Mesenchymal stem cell (in vitro differentiated cells and primary cell): ENCODE results near the gene CARD10.

Experiments
- DNase-seq: peaks from one replicate; pipeline ENCODE4 v3.0.0-alpha.2; 2013
- H2AFZ ChIP-seq: one replicate; pipeline ENCODE4 v1.6.1; 2013; ENCODE audit warnings: low read depth, mild to moderate bottlenecking, control low read depth, inconsistent platforms, low read length, moderate library complexity
- H2AK5ac ChIP-seq: 2 replicates; pipeline ENCODE4 v1.6.1; 2013; ENCODE audit warnings: low read length, moderate library complexity, mild to moderate bottlenecking, inconsistent platforms; ENCODE audit not compliant: severe bottlenecking
- H2BK120ac ChIP-seq: one replicate; pipeline ENCODE4 v1.6.1; 2013; ENCODE audit warnings: low read depth, mild to moderate bottlenecking, inconsistent platforms, low read length, moderate library complexity
- H2BK12ac ChIP-seq, 2 experiments: one replicate each; pipeline ENCODE4 v1.6.1; 2013; ENCODE audit warnings: inconsistent platforms in 2 of 2, low read length in 2 of 2, mild to moderate bottlenecking in 2 of 2, moderate library complexity in 2 of 2, control low read depth in 1 of 2
- H2BK15ac ChIP-seq: one replicate; pipeline ENCODE4 v1.6.1; 2013; ENCODE audit warnings: mild to moderate bottlenecking, low read depth, inconsistent platforms; ENCODE audit not compliant: poor library complexity, severe bottlenecking
- H2BK5ac ChIP-seq: 2 replicates; pipeline ENCODE4 v1.6.1; 2013; ENCODE audit warnings: low read depth, mild to moderate bottlenecking, low read length, control low read depth, inconsistent platforms; ENCODE audit not compliant: poor library complexity, severe bottlenecking
- H3K14ac ChIP-seq, 2 experiments: one replicate each; pipeline ENCODE4 v1.6.1; 2013; ENCODE audit warnings: inconsistent platforms in 2 of 2, low read length in 2 of 2, control low read depth in 1 of 2, mild to moderate bottlenecking in 1 of 2, moderate library complexity in 1 of 2
- H3K18ac ChIP-seq, 2 experiments: one replicate each; pipeline ENCODE4 v1.6.1; 2013; ENCODE audit warnings: inconsistent platforms in 2 of 2, low read length in 2 of 2, control low read depth in 1 of 2, low read depth in 1 of 2, mild to moderate bottlenecking in 1 of 2
- H3K23ac ChIP-seq, 2 experiments: one replicate each; pipeline ENCODE4 v1.6.1; 2013; ENCODE audit warnings: inconsistent platforms in 2 of 2, low read length in 2 of 2, mild to moderate bottlenecking in 2 of 2, moderate library complexity in 2 of 2, control low read depth in 1 of 2
- H3K27ac ChIP-seq: 2 replicates; pipeline ENCODE4 v1.5.1; 2013; ENCODE audit warnings: mild to moderate bottlenecking, moderate library complexity, low read length, control low read depth, inconsistent platforms; ENCODE audit not compliant: poor library complexity, severe bottlenecking
- H3K27me3 ChIP-seq, 2 experiments: 2 replicates each; pipeline versions ENCODE4 v1.6.1 to v1.7.0; 2013; ENCODE audit warnings: low read length in 2 of 2, mild to moderate bottlenecking in 2 of 2, moderate library complexity in 2 of 2, control low read depth in 1 of 2, inconsistent platforms in 1 of 2; ENCODE audit not compliant: control insufficient read depth in 1 of 2, insufficient read depth in 1 of 2
- H3K36me3 ChIP-seq, 2 experiments: 2 replicates each; pipeline versions ENCODE4 v1.6.1 to v1.7.0; 2013; ENCODE audit warnings: low read length in 2 of 2, control low read depth in 1 of 2, inconsistent platforms in 1 of 2, low read depth in 1 of 2, mild to moderate bottlenecking in 1 of 2; ENCODE audit not compliant: insufficient read depth in 2 of 2, control insufficient read depth in 1 of 2
- H3K4ac ChIP-seq, 2 experiments: one replicate each; pipeline ENCODE4 v1.6.1; 2013; ENCODE audit warnings: inconsistent platforms in 2 of 2, low read length in 2 of 2, mild to moderate bottlenecking in 2 of 2, moderate library complexity in 2 of 2, control low read depth in 1 of 2, low read depth in 1 of 2
- H3K4me1 ChIP-seq: 2 replicates; pipeline ENCODE4 v1.6.1; 2013; ENCODE audit warnings: low read depth, low read length, control low read depth; ENCODE audit not compliant: control insufficient read depth, insufficient read depth
- H3K4me2 ChIP-seq: 2 replicates; pipeline ENCODE4 v1.6.1; 2013; ENCODE audit warnings: low read length, mild to moderate bottlenecking, inconsistent platforms; ENCODE audit not compliant: poor library complexity, severe bottlenecking
- H3K4me3 ChIP-seq, 2 experiments: 2 replicates each; pipeline versions ENCODE4 v1.5.1 to v1.7.0; 2013; ENCODE audit warnings: low read length in 2 of 2, mild to moderate bottlenecking in 2 of 2, control low read depth in 1 of 2, low read depth in 1 of 2; ENCODE audit not compliant: insufficient read depth in 1 of 2
- H3K79me1 ChIP-seq: replicated peaks from 2 replicates; pipeline ENCODE4 v1.6.1; 2013; ENCODE audit warnings: mild to moderate bottlenecking, control low read depth, low read length, inconsistent platforms; ENCODE audit not compliant: poor library complexity, severe bottlenecking
- H3K9ac ChIP-seq: 2 replicates; pipeline ENCODE4 v1.7.0; 2013; ENCODE audit warnings: mild to moderate bottlenecking, low read length, moderate library complexity
- H3K9me3 ChIP-seq: 2 replicates; pipeline ENCODE4 v1.7.0; 2013; ENCODE audit warnings: mild to moderate bottlenecking, low read length; ENCODE audit not compliant: control insufficient read depth
- H4K8ac ChIP-seq: one replicate; pipeline ENCODE4 v1.6.1; 2013; ENCODE audit warnings: inconsistent platforms, mild to moderate bottlenecking, low read length, moderate library complexity
- H4K91ac ChIP-seq: one replicate; pipeline ENCODE4 v1.6.1; 2013; ENCODE audit warnings: mild to moderate bottlenecking, low read length, inconsistent platforms
- WGBS: methylation state at CpG from one replicate; pipeline ENCODE4 v1.1.7; 2013; ENCODE audit warnings: mixed read lengths; 5-methylcytosine and 5-hydroxymethylcytosine counted together

CARD10 gene

GRCh38 chr22:37502342-37503182 lies 16.7 kb downstream of the CARD10 start:
- H2AFZ ChIP-seq, result no peak overlapping the region
- DNase-seq, result no peak
- WGBS, result 77% methylated on average over 15 of the region's 16 CpGs
- peak overlapping the region; percentile 87 for H2BK5ac ChIP-seq
- no peak overlapping the region for H3K4me2 ChIP-seq
- no peaks in the 10 kb centered on the region for H3K27me3 ChIP-seq
- peaks cover 60% of the 10 kb centered on the region for H3K4me1 ChIP-seq
- no peak overlapping the region for H2BK120ac ChIP-seq
- H3K36me3 ChIP-seq, result peaks cover 81 to 83% of the 10 kb centered on the region in 2 experiments
- H3K14ac ChIP-seq, result no peak overlapping the region
- no peak overlapping the region for H3K23ac ChIP-seq
- no peak overlapping the region for H3K4me3 ChIP-seq
- H4K8ac ChIP-seq, result peak overlapping the region; percentile 12
- H3K79me1 ChIP-seq, result peaks cover 27% of the 10 kb centered on the region
- H3K4ac ChIP-seq, result no peak overlapping the region
- peak overlapping the region; percentile 75 for H2AK5ac ChIP-seq
- no peaks in the 10 kb centered on the region for H3K9me3 ChIP-seq
- peak overlapping the region; percentile 81 for H4K91ac ChIP-seq
- no peak overlapping the region for H3K18ac ChIP-seq
- peak overlapping the region; percentile 97 for H3K27ac ChIP-seq
- peak overlapping the region; percentile 60 to 81 for H2BK12ac ChIP-seq
- H2BK15ac ChIP-seq, result peak overlapping the region; percentile 60
- no peak overlapping the region for H3K9ac ChIP-seq

- Histone ChIP-seq H3K18ac (peak overlapping the region; percentile 73 to 90), H2AFZ (no peak overlapping the region), H3K27me3 (no peaks in the 10 kb centered on the region), H3K79me1 (peaks cover 24% of the 10 kb centered on the region), H3K27ac (peak overlapping the region; percentile 97), H2BK15ac (no peak overlapping the region), H3K4me3 (no peak overlapping the region), H3K9me3 (no peaks in the 10 kb centered on the region), H3K36me3 (peaks cover 73 to 75% of the 10 kb centered on the region in 2 experiments), H3K4me2 (peak overlapping the region; percentile 12), H3K4ac (peak overlapping the region; percentile 14 to 48), H3K9ac (peak overlapping the region; percentile 30), H2AK5ac (peak overlapping the region; percentile 75), H2BK5ac (peak overlapping the region; percentile 93), H2BK12ac (peak overlapping the region; percentile 68 to 81), H4K8ac (peak overlapping the region; percentile 87), H3K14ac (peak overlapping the region in 1 of 2 experiments; percentile 85), H4K91ac (peak overlapping the region; percentile 91), H2BK120ac (peak overlapping the region; percentile 69), H3K23ac (no peak overlapping the region), H3K4me1 (peaks cover 64% of the 10 kb centered on the region)
- WGBS, result 65% methylated on average over 14 of the region's 14 CpGs
- DNase-seq, result peak; percentile 84
These were observed 17.4 kb downstream of the CARD10 start for GRCh38 chr22:37501610-37502341.

- H3K4me3 ChIP-seq, result no peak overlapping the region
- H3K23ac ChIP-seq, result no peak overlapping the region
- H4K8ac ChIP-seq, result peak overlapping the region; percentile 87
- peak overlapping the region; percentile 73 to 90 for H3K18ac ChIP-seq
- no peak overlapping the region for H2AFZ ChIP-seq
- H2BK120ac ChIP-seq, result peak overlapping the region; percentile 69
- peak overlapping the region; percentile 30 for H3K9ac ChIP-seq
- peaks cover 70% of the 10 kb centered on the region for H3K4me1 ChIP-seq
- peak overlapping the region; percentile 93 for H2BK5ac ChIP-seq
- H3K4ac ChIP-seq, result peak overlapping the region; percentile 14 to 29
- H4K91ac ChIP-seq, result peak overlapping the region; percentile 91
- peak overlapping the region; percentile 97 for H3K27ac ChIP-seq
- H2BK12ac ChIP-seq, result peak overlapping the region; percentile 3 to 65
- DNase-seq, result no peak
- peak overlapping the region; percentile 44 for H2BK15ac ChIP-seq
- whole genome bisulfite sequencing, result 68% methylated on average over 24 of the region's 24 CpGs
- H3K79me1 ChIP-seq, result peaks cover 17% of the 10 kb centered on the region
- H3K4me2 ChIP-seq, result peak overlapping the region; percentile 12
- no peaks in the 10 kb centered on the region for H3K9me3 ChIP-seq
- peak overlapping the region; percentile 96 for H2AK5ac ChIP-seq
- peaks cover 70 to 73% of the 10 kb centered on the region in 2 experiments for H3K36me3 ChIP-seq
- H3K14ac ChIP-seq, result peak overlapping the region in 1 of 2 experiments; percentile 85
- H3K27me3 ChIP-seq, result no peaks in the 10 kb centered on the region
These were observed 18.2 kb downstream of the CARD10 start for GRCh38 chr22:37500745-37501609.
